GOT3 (cell line): ENCODE measurements around the gene SBSN.

Experiments
- DNase-seq: peaks from one replicate; lab custom pipeline; 2025; ENCODE audit warnings: mixed read lengths; lab: John Stamatoyannopoulos, UW

Gene SBSN

GRCh38 chr19:35533201-35533821 is 5.2 kb upstream of the SBSN start, which contains the start of gene GAPDHS:
Gene GAPDHS (plus strand): TSS chr19:35533456. CDS start chr19:35533528, 72 bp downstream.
- DNase-seq, result no peak

GRCh38 chr19:35531291-35531690 is 3.2 kb upstream of the SBSN start:
- DNase-seq, result no peak

- DNase-seq, result no peak
These were observed 1.4 kb upstream of the SBSN start for GRCh38 chr19:35529241-35530218.

- DNase-seq, result no peak
These were observed 2.2 kb downstream of the SBSN start for GRCh38 chr19:35525873-35526272.

DNA sequence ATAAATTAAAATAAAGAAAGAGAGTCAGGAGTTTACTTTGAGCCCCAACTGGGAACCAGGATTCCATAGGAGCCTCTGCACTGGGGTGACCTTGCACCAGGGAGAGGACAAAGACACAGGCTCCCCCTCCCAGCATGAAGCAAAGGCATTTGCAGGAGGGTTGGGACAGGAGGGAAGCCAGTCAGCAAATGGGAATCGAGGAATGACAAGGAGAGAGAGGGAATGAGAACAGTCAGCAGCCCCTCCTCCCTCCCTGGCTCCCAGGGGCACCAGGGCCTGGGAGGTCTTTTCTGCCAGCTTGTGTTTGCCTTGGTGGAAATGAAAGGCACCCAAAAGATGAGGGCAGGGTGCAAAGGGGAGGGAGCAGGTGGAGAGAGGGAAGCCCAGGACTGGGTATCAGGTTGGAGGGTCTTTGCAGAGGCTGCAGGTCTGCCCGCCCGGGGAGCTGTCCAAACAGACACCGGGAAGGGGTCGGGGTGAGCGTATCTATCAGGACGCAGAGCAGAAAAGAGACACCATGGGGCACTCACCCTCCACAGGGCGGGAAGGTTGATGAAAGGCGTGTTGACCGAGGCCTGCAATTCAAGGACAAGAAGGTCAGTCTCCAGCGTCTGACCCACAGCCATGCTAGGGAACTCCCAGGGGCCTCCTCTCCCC is 3.8 kb downstream of the SBSN start:
- no peak for DNase-seq

DNA sequence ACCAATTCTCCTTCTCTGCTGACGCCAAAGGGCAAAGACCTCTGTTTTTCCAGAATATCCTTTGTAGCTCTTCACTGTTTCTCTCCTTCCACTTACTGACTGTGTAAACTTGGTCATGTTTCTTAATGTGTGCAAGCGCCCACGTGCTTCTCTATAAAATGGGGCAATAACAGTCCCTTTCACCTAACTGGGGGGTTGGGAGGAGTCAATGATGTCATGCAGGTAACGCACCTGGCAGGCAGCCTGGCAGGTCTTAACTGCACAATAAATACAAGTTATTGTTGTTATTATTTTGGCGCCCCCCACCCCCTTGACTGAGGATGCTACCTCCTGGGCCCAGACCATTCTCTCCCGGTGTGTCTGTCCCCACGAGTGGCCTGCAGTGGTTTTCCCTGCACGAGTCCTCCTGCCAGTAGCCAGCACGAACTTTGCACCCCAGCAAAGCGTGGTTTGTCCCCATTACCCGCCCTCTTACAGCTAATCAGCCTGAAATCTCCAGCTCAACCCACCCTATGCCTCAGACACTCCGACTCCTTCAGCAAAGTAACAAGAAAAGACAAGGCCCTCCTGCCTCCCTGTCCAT is 5.3 kb downstream of the SBSN start:
- no peak for DNase-seq

DNA sequence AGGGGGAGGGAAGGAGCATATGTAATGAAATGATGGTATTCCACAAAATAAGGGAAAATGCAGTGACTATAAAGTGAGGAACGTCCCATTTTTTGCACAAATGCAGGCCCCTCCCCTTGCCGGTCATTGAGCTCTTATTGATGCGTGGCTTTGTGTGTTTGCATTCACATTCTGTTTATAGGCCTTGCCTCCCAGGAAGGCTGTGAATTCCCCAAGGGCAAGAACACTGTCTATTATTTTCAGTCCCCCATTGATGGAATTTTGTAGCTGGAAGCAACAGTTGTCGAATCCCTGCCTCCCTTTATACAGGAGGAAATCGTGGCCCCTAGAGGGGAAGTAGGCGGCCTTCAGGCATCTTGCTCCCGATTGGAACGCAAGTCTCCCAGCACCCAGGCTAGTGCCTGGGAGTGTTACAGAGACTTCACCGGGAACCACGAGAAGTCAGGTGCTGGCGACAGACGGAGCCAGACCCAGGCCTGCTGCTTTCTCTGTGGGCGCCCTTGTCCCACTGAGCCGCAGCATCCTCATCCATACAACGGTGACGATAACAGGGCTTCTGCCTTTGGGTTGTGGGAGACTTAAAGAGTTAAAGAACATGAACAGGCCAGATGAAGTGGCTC is 6.9 kb downstream of the SBSN start:
- no peak for DNase-seq

DNA sequence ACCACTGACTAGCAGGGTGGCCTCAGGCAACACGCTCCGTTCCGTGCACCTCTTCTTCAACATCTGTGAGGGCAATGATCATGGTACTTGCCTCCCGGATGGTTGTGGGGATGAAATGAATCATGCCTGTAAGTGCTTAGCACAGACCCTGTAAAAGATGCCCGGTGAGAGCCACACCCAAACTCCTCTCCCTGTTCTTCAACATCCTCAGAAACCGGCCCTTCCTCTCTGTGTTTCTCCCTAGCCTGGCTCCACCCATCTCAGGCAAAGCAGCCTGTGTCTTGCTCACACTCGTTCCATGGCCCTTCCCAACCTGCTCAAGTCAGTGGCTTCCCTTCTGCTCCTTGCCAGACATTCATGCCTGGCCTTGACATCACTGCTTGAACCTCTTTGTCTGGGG is 8.8 kb downstream of the SBSN start:
- no peak for DNase-seq

- no peak for DNase-seq
These were observed 9.8 kb downstream of the SBSN start for GRCh38 chr19:35518313-35518712.

GRCh38 chr19:35517342-35517741 is 10.8 kb downstream of the SBSN start:
- no peak for DNase-seq

- DNase-seq, result no peak
These were observed 11.8 kb downstream of the SBSN start for GRCh38 chr19:35516310-35516709.

- no peak for DNase-seq
These were observed 13.8 kb downstream of the SBSN start for GRCh38 chr19:35514282-35514809.

DNA sequence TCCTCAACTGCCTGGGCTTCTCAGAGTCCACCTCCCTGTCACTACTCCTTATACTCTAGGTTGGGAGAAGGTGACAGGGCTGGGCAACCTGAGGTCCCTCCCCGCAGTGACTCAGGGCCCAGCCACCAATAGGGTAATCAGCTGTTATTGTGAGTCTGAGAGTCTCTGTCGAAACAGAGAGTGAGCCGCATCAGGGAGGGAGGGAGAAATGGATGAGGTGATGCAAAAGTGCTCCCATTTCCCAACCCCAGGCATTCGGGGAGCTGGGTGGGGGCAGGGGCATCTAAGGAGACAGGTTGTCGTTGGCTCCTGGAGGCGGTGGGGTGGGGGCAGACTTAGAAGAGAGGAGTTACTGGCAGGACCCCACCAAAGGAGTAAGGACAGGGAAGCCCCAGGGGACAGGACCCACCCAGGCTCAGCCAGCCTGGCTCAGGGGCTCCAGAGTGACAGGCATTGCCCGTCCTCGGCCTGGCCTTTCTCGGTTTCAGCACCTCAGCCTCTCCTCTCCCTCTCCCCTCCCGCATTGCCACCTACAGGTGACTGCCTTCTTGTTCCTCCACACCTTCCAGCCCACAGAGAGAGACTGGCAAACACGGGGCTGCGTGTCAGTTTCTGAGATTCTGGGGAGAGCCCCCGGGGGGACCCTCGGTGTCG is 14.4 kb downstream of the SBSN start, which contains the start of gene DMKN:
DMKN (minus strand) TSS at position 22 of the 654 bp plus-strand sequence. CDS start 174 bp downstream, outside the sequence.
- DNase-seq, result no peak

DNA sequence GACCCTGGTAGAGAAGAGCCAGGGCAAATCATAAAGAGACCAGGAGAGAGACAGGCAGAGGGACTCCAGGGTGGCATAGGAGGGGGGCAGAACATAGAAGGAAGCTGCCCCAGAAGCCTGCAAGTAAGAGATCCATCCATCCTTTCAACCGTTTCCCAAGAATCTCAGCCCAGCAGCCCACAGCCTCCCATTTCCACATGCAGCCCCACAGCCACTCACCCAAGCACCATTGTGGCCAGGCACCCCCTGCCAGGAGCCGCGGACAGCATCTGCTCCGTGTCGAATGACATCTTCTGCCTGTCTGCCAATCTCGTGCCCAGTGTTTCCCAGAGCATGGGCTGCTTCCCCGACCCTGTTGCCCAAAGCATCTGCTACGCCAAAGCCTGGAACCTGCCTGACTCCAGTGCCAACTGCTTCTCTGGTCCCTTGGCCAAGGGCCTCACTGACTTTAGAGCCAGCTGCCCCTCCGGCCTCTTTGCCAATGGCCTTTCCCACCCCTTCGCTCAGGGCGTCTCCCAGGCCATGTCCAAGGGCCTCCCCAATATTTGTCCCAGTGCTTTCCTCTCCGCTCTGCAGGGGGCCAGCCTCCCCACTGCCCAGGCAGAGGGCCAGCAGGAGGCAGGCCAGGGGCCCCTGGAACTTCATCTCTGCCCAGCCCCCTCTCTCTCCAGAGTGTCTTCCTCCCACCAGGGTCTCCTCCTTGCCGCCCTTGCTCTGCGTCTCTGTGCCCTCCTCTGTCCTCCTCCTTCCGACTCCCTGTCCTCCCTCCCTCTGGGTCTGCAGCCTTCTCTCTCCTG is 15.1 kb downstream of the SBSN start:
- no peak for DNase-seq

DNA sequence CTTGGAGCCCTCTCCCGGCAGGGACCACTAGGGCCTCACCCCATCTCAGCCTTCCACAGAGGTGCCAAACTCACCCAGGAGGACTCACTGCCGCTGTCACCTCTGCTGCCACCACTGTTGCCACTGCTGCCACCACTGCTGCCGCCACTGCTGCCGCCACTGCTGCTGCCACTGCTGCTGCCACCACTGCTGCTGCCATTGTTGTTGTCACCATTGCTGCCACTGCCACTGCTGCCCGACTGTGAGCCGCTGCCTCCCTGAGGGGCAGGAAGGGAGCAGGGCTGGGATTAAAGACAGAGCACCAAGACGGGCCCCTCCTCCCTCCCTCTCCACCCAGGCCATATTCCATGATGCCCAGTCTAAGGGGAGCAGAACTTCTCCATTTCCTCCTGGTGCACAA is 16.8 kb downstream of the SBSN start:
- DNase-seq, result no peak

DNA sequence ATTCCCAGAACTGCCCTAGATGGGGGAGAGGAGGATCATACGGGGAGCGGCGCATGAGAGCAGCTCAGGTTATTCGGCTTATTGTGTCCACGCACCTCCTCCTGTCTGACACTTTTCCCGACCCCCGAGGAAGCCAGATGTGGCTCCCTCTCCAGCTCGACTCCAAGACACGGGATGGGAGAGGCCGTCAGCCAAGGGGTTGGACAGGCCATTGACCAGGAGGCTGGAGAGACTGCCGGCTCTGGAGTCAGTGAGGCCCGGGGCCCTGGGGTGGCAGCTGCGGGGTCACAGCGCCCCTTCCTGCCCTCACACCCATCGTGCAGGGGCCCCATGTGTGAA is 17.5 kb downstream of the SBSN start:
- no peak for DNase-seq

DNA sequence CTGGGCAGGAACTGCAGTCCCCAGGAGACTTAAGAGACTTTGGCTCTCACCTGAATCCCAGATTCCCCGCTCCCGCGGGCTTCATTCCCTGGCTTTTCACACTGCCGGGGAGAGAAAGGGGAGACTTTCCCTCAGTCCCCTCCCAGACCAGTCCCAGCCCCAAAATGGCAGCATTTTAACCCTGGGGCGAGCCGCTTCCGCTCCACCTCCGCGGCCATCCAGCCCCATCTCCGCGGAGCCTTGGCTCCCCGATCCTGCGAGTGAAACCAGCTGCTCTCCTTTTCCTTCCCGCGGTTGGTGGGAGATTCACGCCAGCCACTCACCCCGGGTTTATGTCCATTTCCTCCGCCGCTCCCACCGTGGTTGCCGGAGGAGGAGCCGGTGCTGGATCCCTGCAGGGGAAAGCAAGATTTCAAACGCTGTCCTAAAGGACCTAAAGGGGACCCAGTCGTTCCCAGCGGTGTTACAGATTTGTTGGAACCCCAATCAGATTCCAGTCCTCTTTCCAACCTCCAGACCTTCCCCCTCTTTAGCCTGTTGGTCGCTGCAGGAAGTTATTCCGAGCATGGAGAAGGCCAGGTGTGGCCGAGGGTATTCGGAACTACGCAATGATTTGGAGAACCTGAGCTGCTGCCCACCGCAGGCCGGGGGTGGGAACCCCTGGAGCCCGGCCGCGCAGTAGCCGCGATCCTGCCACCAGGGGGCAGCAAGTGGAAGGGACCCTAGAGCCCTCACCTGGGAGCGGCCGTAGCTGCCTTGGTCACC is 18.1 kb downstream of the SBSN start:
- DNase-seq, result no peak

DNA sequence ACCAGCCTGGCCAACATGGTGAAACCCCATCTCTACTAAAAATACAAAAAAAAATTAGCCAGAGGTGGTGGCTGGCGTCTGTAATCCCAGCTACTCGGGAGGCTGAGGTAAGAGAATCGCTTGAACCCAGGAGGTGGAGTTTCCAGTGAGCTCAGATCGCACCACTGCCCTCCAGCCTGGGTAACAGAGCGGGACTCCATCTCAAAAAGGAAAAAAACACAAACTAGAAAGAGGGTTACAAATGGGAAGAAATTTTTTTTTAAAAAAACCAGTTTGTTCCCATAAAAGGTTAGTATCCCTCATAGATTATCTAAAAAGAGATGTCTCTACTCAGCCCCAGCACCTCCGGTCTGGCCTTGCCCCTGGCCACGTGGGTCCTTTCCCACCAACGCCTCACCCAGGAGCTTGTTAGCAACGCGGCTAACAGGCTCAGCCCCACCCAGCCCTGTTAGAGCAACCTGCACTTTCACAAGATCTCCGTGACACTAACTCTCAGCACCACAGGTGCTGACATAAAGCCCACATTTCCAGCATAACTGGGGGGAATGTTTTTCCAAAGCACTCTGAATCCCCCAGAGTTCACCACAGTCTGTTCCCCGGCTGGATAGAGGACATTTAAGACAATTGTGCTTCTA is 19.0 kb downstream of the SBSN start:
- DNase-seq, result no peak

DNA sequence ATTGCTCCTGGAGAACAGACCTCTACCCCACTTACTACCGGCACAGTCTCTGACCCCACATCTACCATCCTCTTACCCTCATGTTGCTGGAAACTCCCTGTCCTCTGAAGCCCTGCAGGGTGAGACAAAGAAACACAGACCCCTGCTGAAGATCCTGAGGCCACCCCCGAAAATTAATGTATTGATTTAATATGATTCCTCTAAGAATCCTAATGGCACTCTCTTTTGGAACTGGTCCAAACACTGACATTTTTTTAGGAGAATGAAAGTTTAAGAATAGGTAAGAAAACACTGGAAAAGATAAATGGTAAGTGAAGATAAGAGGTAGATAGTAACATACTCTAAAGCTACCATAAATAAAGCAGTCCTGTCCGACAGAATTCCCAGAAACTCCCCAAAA is 20.0 kb downstream of the SBSN start:
- no peak for DNase-seq
